Endothelial cell of umbilical vein (primary cell): ENCODE measurements around the gene COL8A1. TPM values are rescaled to one million over a fixed set of nuclear protein-coding genes. Genes with fewer than 3 reads are reported as not detected.

Source experiments
- BruUV-seq: library from RNA; stranded (reverse); fragments of 400-500 nt; replicated peaks from 2 replicates; lab custom pipeline; 2021; lab: Mats Ljungman, UMichigan
- CTCF ChIA-PET: fragments of 300-600, 350-600 bp; sonication (Branson Sonifier 250); formaldehyde crosslinking; loops from one replicate; lab custom pipeline; 2021; ENCODE audit warnings: antibody characterized with exemption, inconsistent platforms; lab: Charles Lee
- POLR2A ChIA-PET: fragments of 300-600, 350-600 bp; sonication (Branson Sonifier 250); formaldehyde crosslinking; loops from one replicate; lab custom pipeline; 2021; ENCODE audit warnings: antibody characterized with exemption, inconsistent platforms; lab: Charles Lee
- DNase-seq: peaks from one replicate; pipeline ENCODE4 v3.0.0-alpha.2; 2011; ENCODE audit warnings: low read depth, low spot score
- FAIRE-seq: peaks from 2 replicates; lab custom pipeline; 2011; peaks lifted over from hg19 to GRCh38; lab: Jason Lieb, UNC
- H2AFZ ChIP-seq: 2 replicates; pipeline ENCODE4 v1.6.0; 2012; ENCODE audit warnings: low read depth, low read length, control low read depth, inconsistent platforms
- H3K27ac ChIP-seq: 2 replicates; pipeline ENCODE4 v1.5.1; 2011; ENCODE audit warnings: low read depth, mild to moderate bottlenecking, control low read depth, low read length, moderate library complexity; ENCODE audit not compliant: insufficient read depth
- H3K27me3 ChIP-seq, 2 experiments: 2 replicates each; pipeline versions ENCODE4 v1.6.0 to v1.6.1; 2011; ENCODE audit warnings: low read length in 2 of 2, mixed read lengths in 1 of 2; ENCODE audit not compliant: control insufficient read depth in 2 of 2, insufficient read depth in 2 of 2
- H3K36me3 ChIP-seq, 2 experiments: 2 replicates in 1 of 2; 3 replicates in 1 of 2; pipeline ENCODE4 v1.5.1; 2011; ENCODE audit warnings: low read length in 2 of 2, mild to moderate bottlenecking in 1 of 2, moderate library complexity in 1 of 2; ENCODE audit not compliant: control insufficient read depth in 2 of 2, insufficient read depth in 2 of 2; ENCODE audit errors: extremely low read depth in 1 of 2
- H3K4me1 ChIP-seq: 3 replicates; pipeline ENCODE4 v1.5.1; 2011; ENCODE audit warnings: mild to moderate bottlenecking, low read length; ENCODE audit not compliant: control insufficient read depth, insufficient read depth; ENCODE audit errors: extremely low read depth
- H3K4me2 ChIP-seq: 2 replicates; pipeline ENCODE4 v1.6.1; 2011; ENCODE audit warnings: low read length, control low read depth, mixed read lengths; ENCODE audit not compliant: insufficient read depth
- H3K4me3 ChIP-seq, 3 experiments: fragments of 200-600 bp in 1 of 3; sonication (generic), shearing (Covaris generic) in 1 of 3; replicated peaks in 1 of 3; 2 replicates each; pipeline ENCODE4 v1.5.1; 2011 to 2016; ENCODE audit warnings: control low read depth in 3 of 3, low read length in 3 of 3, mild to moderate bottlenecking in 2 of 3, inconsistent platforms in 1 of 3, low read depth in 1 of 3, moderate library complexity in 1 of 3; ENCODE audit not compliant: insufficient read depth in 1 of 3
- H3K79me2 ChIP-seq: 2 replicates; pipeline ENCODE4 v1.6.0; 2012; ENCODE audit warnings: low read length, inconsistent platforms; ENCODE audit not compliant: control insufficient read depth, insufficient read depth
- H3K9ac ChIP-seq: replicated peaks from 2 replicates; pipeline ENCODE3; 2011; ENCODE audit warnings: low read length, control low read depth; ENCODE audit not compliant: insufficient read depth; ENCODE audit errors: extremely low read depth
- H3K9me1 ChIP-seq: replicated peaks from 3 replicates; pipeline ENCODE4 v1.6.0; 2011; ENCODE audit warnings: mild to moderate bottlenecking, low read length; ENCODE audit not compliant: control insufficient read depth, insufficient read depth; ENCODE audit errors: extremely low read depth
- H3K9me3 ChIP-seq: replicated peaks from 2 replicates; pipeline ENCODE4 v1.5.1; 2012; ENCODE audit warnings: low read length, inconsistent platforms; ENCODE audit not compliant: control insufficient read depth, insufficient read depth
- H4K20me1 ChIP-seq: replicated peaks from 2 replicates; pipeline ENCODE3; 2011; ENCODE audit warnings: mild to moderate bottlenecking, low read length; ENCODE audit not compliant: control insufficient read depth, insufficient read depth; ENCODE audit errors: extremely low read depth
- EZH2 ChIP-seq: IDR thresholded peaks from 2 replicates; pipeline ENCODE4 v1.6.1; 2012; ENCODE audit warnings: borderline replicate concordance, low read depth, mild to moderate bottlenecking, moderate library complexity, low read length, inconsistent platforms; ENCODE audit not compliant: severe bottlenecking
- FOS ChIP-seq: IDR thresholded peaks from 2 replicates; pipeline ENCODE4 v1.6.1; 2011; ENCODE audit warnings: mild to moderate bottlenecking, low read length, moderate library complexity, borderline replicate concordance; ENCODE audit not compliant: insufficient read depth
- GATA2 ChIP-seq: IDR thresholded peaks from 2 replicates; pipeline ENCODE4 v1.7.0; 2011; ENCODE audit warnings: low read depth, mild to moderate bottlenecking, moderate library complexity, mixed read lengths, low read length; ENCODE audit not compliant: insufficient read length, insufficient read depth
- JUN ChIP-seq: IDR thresholded peaks from 2 replicates; pipeline ENCODE4 v1.6.1; 2011; ENCODE audit warnings: borderline replicate concordance, low read depth; ENCODE audit not compliant: insufficient read length, insufficient read depth
- MYC ChIP-seq: IDR thresholded peaks from one replicate; pipeline ENCODE4 v1.6.1; 2011; ENCODE audit warnings: mild to moderate bottlenecking, low read depth, low read length
- POLR2A ChIP-seq: IDR thresholded peaks from 2 replicates; pipeline ENCODE4 v1.6.1; 2012; ENCODE audit warnings: low read depth, mild to moderate bottlenecking, control low read depth, low read length
- POLR2AphosphoS5 ChIP-seq: IDR thresholded peaks from 2 replicates; pipeline ENCODE4 v1.6.1; 2012; ENCODE audit warnings: low read depth, mild to moderate bottlenecking, control low read depth, low read length, moderate library complexity; ENCODE audit not compliant: insufficient read depth
- dilution Hi-C: fragments of 300-500 bp; cut with MboI; formaldehyde crosslinking; loops from one replicate; pipeline ENCODE4 v1.15.0; 2019; ENCODE audit warnings: low sequenced_read_pairs; ENCODE audit not compliant: extremely low pct_ligation_motif_present
- intact Hi-C: fragments of 100-400 bp; cut with micrococcal nuclease; formaldehyde crosslinking; loops from one replicate; pipeline ENCODE4 v1.10.0; 2022
- polyA plus RNA-seq, 4 experiments: library from polyadenylated mRNA; depleted of rRNA in 3 of 4; stranded (reverse) in 3 of 4; unstranded in 1 of 4; fragments of >200 nt; gene quantifications; 2 replicates each; pipeline versions ENCODE4 v1.2.1 to v1.2.3, GENCODE V29; 2011 to 2012; ENCODE audit warnings: missing spikeins in 1 of 4
- total RNA-seq: library from RNA; stranded (reverse); gene quantifications from 2 replicates; pipeline ENCODE4 v1.2.3, GENCODE V29; 2021
- TF ChIP-seq, protein P1 (sequence below), 2 donors: IDR thresholded peaks; 1 replicate in 1 of 2; 2 replicates in 1 of 2; pipeline ENCODE4 v1.5.1; 2011; ENCODE audit warnings: low read length in 2 of 2, mild to moderate bottlenecking in 2 of 2, moderate library complexity in 2 of 2, control low read depth in 1 of 2, inconsistent platforms in 1 of 2, low read depth in 1 of 2; ENCODE audit not compliant: insufficient read depth in 1 of 2; ENCODE audit errors: extremely low read depth in 1 of 2
- TF ChIP-seq, protein P2 (sequence below): IDR thresholded peaks from 2 replicates; pipeline ENCODE4 v1.6.1; 2011; ENCODE audit not compliant: insufficient read depth, insufficient read length

The COL8A1 gene
- total and polyA plus RNA-seq, 2 donors (not counting 3 experiments of a cell fraction or from before 2014, with no cell fraction given), result 358 to 634 TPM

DNA sequence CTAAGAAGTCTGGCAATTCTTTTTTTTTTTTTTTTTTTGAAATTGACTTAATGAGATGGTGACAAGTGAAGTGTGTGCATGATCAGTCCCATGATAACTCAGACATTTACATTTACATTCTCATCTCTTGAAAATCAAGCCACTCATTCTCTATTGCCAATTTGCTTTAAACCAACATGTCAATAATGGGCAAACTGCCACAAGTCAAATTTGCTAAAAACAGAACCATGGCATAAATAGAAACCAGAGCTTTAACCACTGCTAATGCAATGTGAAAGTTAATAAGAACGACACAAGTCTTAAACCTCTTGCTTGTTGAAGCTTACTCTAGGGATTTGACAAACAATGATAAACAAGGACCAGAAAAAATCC is 12.0 kb upstream of the COL8A1 start:
- DNase-seq (no peak), FAIRE-seq (no peak)
- H3K27ac ChIP-seq, result no peak overlapping the region
- H3K36me3 ChIP-seq, result no peaks in the 10 kb centered on the region
- intact Hi-C loops, result no loop called here
- H3K4me2 ChIP-seq, result no peak overlapping the region
- no peak overlapping the region for H3K4me3 ChIP-seq
- no peaks in the 10 kb centered on the region for H3K9me1 ChIP-seq
- no peaks in the 10 kb centered on the region for H4K20me1 ChIP-seq
- CTCF ChIA-PET, result interaction anchor here (1.1 to 1.4 kb wide), 2 partner anchors 11 to 64 kb away, joined by 3 to 4 read pairs; partner anchors contain the start of gene COL8A1
- no peak overlapping the region for H2AFZ ChIP-seq
- H3K9ac ChIP-seq, result no peak overlapping the region
- no TSS peak for BruUV-seq
- POLR2A ChIA-PET, result no interaction called here
- H3K27me3 ChIP-seq, result no peaks in the 10 kb centered on the region
- dilution Hi-C loops, result no loop called here
- TF ChIP-seq, protein P1, sequence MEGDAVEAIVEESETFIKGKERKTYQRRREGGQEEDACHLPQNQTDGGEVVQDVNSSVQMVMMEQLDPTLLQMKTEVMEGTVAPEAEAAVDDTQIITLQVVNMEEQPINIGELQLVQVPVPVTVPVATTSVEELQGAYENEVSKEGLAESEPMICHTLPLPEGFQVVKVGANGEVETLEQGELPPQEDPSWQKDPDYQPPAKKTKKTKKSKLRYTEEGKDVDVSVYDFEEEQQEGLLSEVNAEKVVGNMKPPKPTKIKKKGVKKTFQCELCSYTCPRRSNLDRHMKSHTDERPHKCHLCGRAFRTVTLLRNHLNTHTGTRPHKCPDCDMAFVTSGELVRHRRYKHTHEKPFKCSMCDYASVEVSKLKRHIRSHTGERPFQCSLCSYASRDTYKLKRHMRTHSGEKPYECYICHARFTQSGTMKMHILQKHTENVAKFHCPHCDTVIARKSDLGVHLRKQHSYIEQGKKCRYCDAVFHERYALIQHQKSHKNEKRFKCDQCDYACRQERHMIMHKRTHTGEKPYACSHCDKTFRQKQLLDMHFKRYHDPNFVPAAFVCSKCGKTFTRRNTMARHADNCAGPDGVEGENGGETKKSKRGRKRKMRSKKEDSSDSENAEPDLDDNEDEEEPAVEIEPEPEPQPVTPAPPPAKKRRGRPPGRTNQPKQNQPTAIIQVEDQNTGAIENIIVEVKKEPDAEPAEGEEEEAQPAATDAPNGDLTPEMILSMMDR (IDR thresholded peaks at IDR 0.05; ENCODE audit: extremely low read depth in 1 of 2, insufficient read depth in 1 of 2, low read depth in 1 of 2, low read length in 2 of 2), result no peak
- no peak for TF ChIP-seq EZH2
- H3K9me3 ChIP-seq, result no peaks in the 10 kb centered on the region
- peaks cover 21% of the 10 kb centered on the region for H3K4me1 ChIP-seq
- H3K79me2 ChIP-seq, result no peaks in the 10 kb centered on the region

DNA sequence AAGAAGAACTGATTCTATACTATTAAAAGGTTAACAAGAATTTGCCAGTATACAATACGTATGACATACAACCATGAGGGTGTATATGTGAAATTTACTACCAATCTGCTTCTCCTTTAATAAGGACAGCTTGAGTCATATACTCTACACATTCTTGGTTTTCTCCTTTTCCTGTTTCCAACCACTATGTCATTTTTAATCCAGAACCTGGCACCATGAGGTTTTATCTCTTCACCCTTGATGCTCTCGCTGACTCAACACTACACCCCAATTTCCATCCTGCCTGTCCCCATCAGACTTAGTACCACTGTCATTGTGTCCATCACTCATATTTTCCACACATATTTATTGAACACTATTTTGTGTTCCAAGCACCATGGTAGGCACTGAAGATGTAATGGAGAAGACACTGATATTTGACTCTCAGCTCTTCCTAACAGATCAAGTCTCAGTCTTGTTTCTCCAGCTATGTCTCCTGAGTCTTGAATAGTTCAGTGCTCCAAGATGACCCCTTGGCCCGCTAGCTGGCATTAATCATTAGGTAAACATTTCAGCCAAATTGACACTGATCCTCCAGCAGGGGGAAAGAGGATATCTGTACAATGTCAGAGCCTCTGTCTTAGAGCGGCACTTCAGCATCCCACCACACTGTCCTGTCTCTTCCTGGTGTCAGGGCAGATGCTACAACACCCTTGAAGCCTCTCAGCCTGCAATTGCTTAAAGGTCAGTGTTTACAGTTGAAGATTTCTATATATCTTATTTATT is 11.2 kb upstream of the COL8A1 start:
- POLR2A ChIA-PET, result no interaction called here
- intact Hi-C loops, result no loop called here
- Histone ChIP-seq H3K4me1 (peaks cover 17% of the 10 kb centered on the region), H3K79me2 (no peaks in the 10 kb centered on the region), H3K9ac (no peak overlapping the region), H2AFZ (no peak overlapping the region), H3K9me3 (no peaks in the 10 kb centered on the region), H3K36me3 (no peaks in the 10 kb centered on the region), H3K9me1 (no peaks in the 10 kb centered on the region), H3K4me2 (peak overlapping the region; percentile 38), H3K4me3 (no peak overlapping the region), H3K27me3 (no peaks in the 10 kb centered on the region), H3K27ac (no peak overlapping the region), H4K20me1 (no peaks in the 10 kb centered on the region)
- CTCF ChIA-PET, result interaction anchor here (0.6 to 1.4 kb wide), 4 partner anchors 10 to 78 kb away, joined by 3 to 4 read pairs (median 4); partner anchors contain the start of gene COL8A1
- TF ChIP-seq JUN (no peak), MYC (no peak), POLR2A (no peak), GATA2 (peak; percentile 40), POLR2AphosphoS5 (no peak), FOS (peak; percentile 34), EZH2 (no peak)
- TF ChIP-seq, protein P1 (IDR thresholded peaks at IDR 0.05; ENCODE audit: extremely low read depth in 1 of 2, insufficient read depth in 1 of 2, low read depth in 1 of 2, low read length in 2 of 2), result peak; percentile 4 to 17
- TF ChIP-seq, protein P2, sequence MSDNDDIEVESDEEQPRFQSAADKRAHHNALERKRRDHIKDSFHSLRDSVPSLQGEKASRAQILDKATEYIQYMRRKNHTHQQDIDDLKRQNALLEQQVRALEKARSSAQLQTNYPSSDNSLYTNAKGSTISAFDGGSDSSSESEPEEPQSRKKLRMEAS, result no peak
- FAIRE-seq (peak; percentile 57), DNase-seq (peak; percentile 45)
- dilution Hi-C loops, result no loop called here
- BruUV-seq, result no TSS peak
